B cell (primary cell): ENCODE results near the gene C10orf53. TPM values are rescaled to one million over a fixed set of nuclear protein-coding genes. Genes with fewer than 3 reads are reported as not detected.

Source experiments
- ATAC-seq: fragments of 200-7000 bp; cut with Tn5 transposase; one replicate; pipeline ENCODE4 v1.10.0; 2021; ENCODE audit warnings: low read depth, mild to moderate bottlenecking, moderate number of reproducible peaks, moderate library complexity
- CTCF ChIA-PET: fragments of 350-600 bp; sonication (Branson Sonifier 250); formaldehyde crosslinking; loops from one replicate; lab custom pipeline; 2021; ENCODE audit warnings: antibody characterized with exemption, inconsistent platforms; lab: Charles Lee
- POLR2A ChIA-PET: fragments of 350-600 bp; sonication (Branson Sonifier 250); formaldehyde crosslinking; loops from one replicate; lab custom pipeline; 2021; ENCODE audit warnings: antibody characterized with exemption; lab: Charles Lee
- DNase-seq: peaks from one replicate; pipeline ENCODE4 v3.0.0; 2013
- H2AFZ ChIP-seq: 2 replicates; pipeline ENCODE4 v1.6.1; 2012; ENCODE audit warnings: mild to moderate bottlenecking, low read depth, low read length; ENCODE audit not compliant: insufficient read depth, poor library complexity, severe bottlenecking
- H3K27ac ChIP-seq, 2 donors: 1 replicate in 1 of 2; 2 replicates in 1 of 2; pipeline ENCODE4 v1.5.1; 2012 to 2013; ENCODE audit warnings: low read length in 2 of 2, mild to moderate bottlenecking in 2 of 2, moderate library complexity in 1 of 2
- H3K27me3 ChIP-seq, 4 experiments: fragments of 200-600 bp in 1 of 4; sonication (generic) in 1 of 4; replicated peaks in 1 of 4; 1 replicate in 2 of 4; 2 replicates in 2 of 4; pipeline versions ENCODE4 v1.6.1 to v1.7.0; 2013 to 2016; ENCODE audit warnings: low read length in 3 of 4, mild to moderate bottlenecking in 2 of 4, mixed read lengths in 1 of 4, moderate library complexity in 1 of 4; ENCODE audit not compliant: insufficient read depth in 4 of 4, control insufficient read depth in 3 of 4; ENCODE audit errors: control extremely low read depth in 1 of 4
- H3K36me3 ChIP-seq, 2 experiments: replicated peaks in 1 of 2; 1 replicate in 1 of 2; 2 replicates in 1 of 2; pipeline versions ENCODE4 v1.6.1 to v1.7.1; 2013; ENCODE audit warnings: low read length in 1 of 2; ENCODE audit not compliant: insufficient read depth in 2 of 2, control insufficient read depth in 1 of 2; ENCODE audit errors: control extremely low read depth in 1 of 2, extremely low read depth in 1 of 2
- H3K4me1 ChIP-seq, 2 donors: fragments of 200-600 bp in 1 of 2; sonication (generic) in 1 of 2; 1 replicate in 1 of 2; 2 replicates in 1 of 2; pipeline versions ENCODE4 v1.5.1 to v1.6.1; 2013 to 2017; ENCODE audit warnings: low read length in 2 of 2; ENCODE audit not compliant: control insufficient read depth in 2 of 2, insufficient read depth in 2 of 2
- H3K4me2 ChIP-seq: replicated peaks from 2 replicates; pipeline ENCODE3; 2012; ENCODE audit warnings: mild to moderate bottlenecking, low read depth, low read length; ENCODE audit not compliant: poor library complexity, severe bottlenecking
- H3K4me3 ChIP-seq, 5 experiments: fragments of 200-600 bp in 1 of 5; sonication (generic) in 1 of 5; 1 replicate in 3 of 5; 2 replicates in 2 of 5; pipeline versions ENCODE4 v1.5.1 to v1.7.0; 2011 to 2016; ENCODE audit warnings: low read length in 4 of 5, mild to moderate bottlenecking in 4 of 5, low read depth in 2 of 5, control low read depth in 1 of 5, moderate library complexity in 1 of 5; ENCODE audit not compliant: insufficient read depth in 1 of 5; ENCODE audit errors: control extremely low read depth in 1 of 5, extremely low read depth in 1 of 5
- H3K79me2 ChIP-seq: fragments of 200-600 bp; sonication (generic); one replicate; pipeline ENCODE4 v1.6.0; 2016; ENCODE audit warnings: low read length; ENCODE audit not compliant: control insufficient read depth, insufficient read depth
- H3K9ac ChIP-seq: fragments of 200-600 bp; sonication (generic); 2 replicates; pipeline ENCODE4 v1.6.1; 2017; ENCODE audit warnings: mild to moderate bottlenecking, low read length, moderate library complexity
- H3K9me3 ChIP-seq, 3 donors: one replicate each; pipeline versions ENCODE4 v1.6.1 to v1.7.1; 2013; ENCODE audit warnings: low read length in 2 of 3; ENCODE audit not compliant: control insufficient read depth in 2 of 3, insufficient read depth in 1 of 3; ENCODE audit errors: control extremely low read depth in 1 of 3
- H4K20me1 ChIP-seq: 2 replicates; pipeline ENCODE4 v1.6.0; 2012; ENCODE audit warnings: mild to moderate bottlenecking, low read length; ENCODE audit not compliant: insufficient read depth, control insufficient read depth, poor library complexity, severe bottlenecking
- H3K27ac Mint-ChIP-seq: one replicate; pipeline ENCODE4 v1.8.0; 2021; ENCODE audit warnings: mixed read lengths
- H3K27me3 Mint-ChIP-seq: one replicate; pipeline ENCODE4 v1.8.0; 2021; ENCODE audit warnings: mixed read lengths
- H3K4me1 Mint-ChIP-seq: one replicate; pipeline ENCODE4 v1.8.0; 2021; ENCODE audit warnings: mixed read lengths
- H3K4me3 Mint-ChIP-seq: one replicate; pipeline ENCODE4 v1.8.0; 2021; ENCODE audit warnings: mixed read lengths
- H3K9me3 Mint-ChIP-seq: one replicate; pipeline ENCODE4 v1.8.0; 2022; ENCODE audit warnings: mixed read lengths; ENCODE audit not compliant: insufficient read depth
- EZH2 ChIP-seq: IDR thresholded peaks from 2 replicates; pipeline ENCODE4 v1.6.1; 2012; ENCODE audit warnings: borderline replicate concordance, low read depth, mild to moderate bottlenecking, moderate library complexity, low read length; ENCODE audit not compliant: insufficient read depth, poor library complexity, severe bottlenecking
- WGBS: methylation state at CpG from one replicate; pipeline ENCODE4 v1.1.5; 2013; ENCODE audit warnings: missing lambda C conversion rate; ENCODE audit not compliant: insufficient coverage; 5-methylcytosine and 5-hydroxymethylcytosine counted together
- intact Hi-C: fragments of 100-400 bp; cut with micrococcal nuclease; formaldehyde crosslinking; loops from one replicate; pipeline ENCODE4 v1.10.0; 2022
- polyA plus RNA-seq: library from polyadenylated mRNA; depleted of rRNA; stranded (reverse); fragments of >200 nt; gene quantifications from 2 replicates; pipeline ENCODE4 v1.2.3, GENCODE V29; 2012
- total RNA-seq, 2 donors: library from RNA; stranded (reverse); fragments of 120-200 nt in 1 of 2; gene quantifications; 1 replicate in 1 of 2; 2 replicates in 1 of 2; pipeline versions ENCODE4 v1.2.3 to v1.2.4, GENCODE V29; 2013 to 2022
- TF ChIP-seq, protein P1 (sequence below): fragments of 200-600 bp; IDR thresholded peaks from one replicate; pipeline ENCODE4 v1.8.0; 2022; ENCODE audit warnings: antibody characterized with exemption, mild to moderate bottlenecking

Gene C10orf53
- total and polyA plus RNA-seq, 2 donors (not counting 1 experiment from before 2014, with no cell fraction given): not detected

DNA sequence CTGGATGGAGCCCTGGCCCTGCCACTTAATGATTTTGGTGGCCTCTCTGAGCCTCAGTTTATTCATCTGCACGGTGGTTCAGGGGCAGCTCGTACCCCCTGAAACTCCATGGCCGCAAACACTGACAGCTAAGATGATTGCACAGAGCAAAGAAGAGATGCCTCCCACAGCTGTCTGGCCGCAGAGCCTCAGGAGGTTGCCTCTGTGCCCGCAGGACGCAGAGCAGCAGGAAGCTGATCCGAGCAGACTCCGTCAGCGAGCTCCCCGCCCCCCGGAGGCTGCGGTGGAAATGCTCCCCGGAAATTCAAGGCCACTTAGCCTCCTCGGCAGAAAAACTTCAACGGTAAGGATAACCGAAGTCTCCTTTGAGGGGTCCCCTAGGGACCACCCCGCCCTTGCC lies 30.2 kb upstream of the C10orf53 start:
- Mint-ChIP-seq H3K27me3 (peaks cover 16% of the 10 kb centered on the region), H3K9me3 (no peaks in the 10 kb centered on the region), H3K4me1 (peaks cover 10% of the 10 kb centered on the region), H3K4me3 (no peak overlapping the region), H3K27ac (no peak overlapping the region)
- Histone ChIP-seq H3K4me3 (no peak overlapping the region), H3K9ac (no peak overlapping the region), H3K27ac (no peak overlapping the region), H2AFZ (no peak overlapping the region), H3K27me3 (no peaks in the 10 kb centered on the region), H3K79me2 (no peaks in the 10 kb centered on the region), H3K4me1 (peaks cover 0 to 6% of the 10 kb centered on the region in 2 donors), H3K9me3 (no peaks in the 10 kb centered on the region), H3K36me3 (no peaks in the 10 kb centered on the region), H3K4me2 (peak overlapping the region; percentile 33), H4K20me1 (no peaks in the 10 kb centered on the region)
- intact Hi-C loops: no loop called here
- ChIA-PET CTCF (interaction anchor here (1.6 kb wide), 1 partner anchor 56 kb away, joined by 5 read pairs; no protein-coding TSS in a partner anchor), POLR2A (no interaction called here)
- no peak for DNase-seq
- TF ChIP-seq EZH2: no peak
- TF ChIP-seq, protein P1, sequence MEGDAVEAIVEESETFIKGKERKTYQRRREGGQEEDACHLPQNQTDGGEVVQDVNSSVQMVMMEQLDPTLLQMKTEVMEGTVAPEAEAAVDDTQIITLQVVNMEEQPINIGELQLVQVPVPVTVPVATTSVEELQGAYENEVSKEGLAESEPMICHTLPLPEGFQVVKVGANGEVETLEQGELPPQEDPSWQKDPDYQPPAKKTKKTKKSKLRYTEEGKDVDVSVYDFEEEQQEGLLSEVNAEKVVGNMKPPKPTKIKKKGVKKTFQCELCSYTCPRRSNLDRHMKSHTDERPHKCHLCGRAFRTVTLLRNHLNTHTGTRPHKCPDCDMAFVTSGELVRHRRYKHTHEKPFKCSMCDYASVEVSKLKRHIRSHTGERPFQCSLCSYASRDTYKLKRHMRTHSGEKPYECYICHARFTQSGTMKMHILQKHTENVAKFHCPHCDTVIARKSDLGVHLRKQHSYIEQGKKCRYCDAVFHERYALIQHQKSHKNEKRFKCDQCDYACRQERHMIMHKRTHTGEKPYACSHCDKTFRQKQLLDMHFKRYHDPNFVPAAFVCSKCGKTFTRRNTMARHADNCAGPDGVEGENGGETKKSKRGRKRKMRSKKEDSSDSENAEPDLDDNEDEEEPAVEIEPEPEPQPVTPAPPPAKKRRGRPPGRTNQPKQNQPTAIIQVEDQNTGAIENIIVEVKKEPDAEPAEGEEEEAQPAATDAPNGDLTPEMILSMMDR: no peak
- WGBS: 15% methylated on average over 17 of the region's 17 CpGs
- no peak for ATAC-seq

DNA sequence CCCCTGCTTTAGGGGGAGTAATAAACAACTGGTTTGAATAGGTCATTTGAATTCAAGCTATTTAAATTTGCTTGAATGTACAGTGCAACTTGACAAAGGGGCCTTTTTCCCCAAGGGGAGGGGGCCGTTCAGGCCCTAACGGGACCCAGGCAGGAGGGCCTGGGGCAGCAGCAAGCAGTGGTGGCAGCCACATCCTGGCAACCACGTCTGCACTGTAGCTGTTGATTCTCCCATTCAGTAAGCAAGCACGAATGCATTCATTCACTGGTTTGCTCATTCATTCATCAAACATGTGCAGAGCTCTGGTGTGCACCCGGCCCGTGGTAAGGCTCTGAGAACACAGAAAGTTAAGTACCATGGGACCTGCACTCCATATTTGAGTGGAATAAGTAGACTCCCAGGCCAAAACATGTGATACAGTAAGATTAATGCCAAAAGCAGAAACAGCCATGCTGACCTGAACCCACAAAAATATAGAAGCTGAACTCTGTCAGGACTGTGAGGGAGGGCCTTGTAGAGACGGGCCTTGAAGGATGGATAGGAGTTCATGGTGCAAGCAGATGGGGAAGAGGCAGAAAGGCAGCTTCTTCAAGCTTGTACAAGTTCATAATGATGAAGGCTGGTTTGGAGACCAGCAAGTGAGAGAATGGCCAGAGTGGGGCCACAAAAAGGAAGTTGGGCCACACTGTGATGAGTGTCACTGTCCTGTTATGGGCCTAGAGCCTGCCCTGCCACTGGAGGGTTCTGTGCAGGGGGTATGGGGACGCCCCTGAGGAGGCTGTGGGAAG lies 29.3 kb upstream of the C10orf53 start:
- no peak for TF ChIP-seq EZH2
- TF ChIP-seq, protein P1: no peak
- Histone ChIP-seq H3K27ac (no peak overlapping the region), H3K9ac (no peak overlapping the region), H3K4me3 (no peak overlapping the region), H2AFZ (no peak overlapping the region), H3K4me2 (no peak overlapping the region), H3K36me3 (no peaks in the 10 kb centered on the region), H3K9me3 (no peaks in the 10 kb centered on the region), H3K27me3 (no peaks in the 10 kb centered on the region), H3K4me1 (peaks cover 0 to 6% of the 10 kb centered on the region in 2 donors), H4K20me1 (no peaks in the 10 kb centered on the region), H3K79me2 (no peaks in the 10 kb centered on the region)
- ChIA-PET CTCF (interaction anchor here (1.6 kb wide), 1 partner anchor 57 kb away, joined by 5 read pairs; no protein-coding TSS in a partner anchor), POLR2A (no interaction called here)
- Mint-ChIP-seq H3K27me3 (peaks cover 12% of the 10 kb centered on the region), H3K4me1 (peaks cover 10% of the 10 kb centered on the region), H3K9me3 (no peaks in the 10 kb centered on the region), H3K27ac (no peak overlapping the region), H3K4me3 (no peak overlapping the region)
- intact Hi-C loops: no loop called here
- WGBS: 56% methylated on average over 5 of the region's 8 CpGs
- DNase-seq: no peak
- ATAC-seq: no peak
